Fibroblast of skin of left quadriceps (primary cell): ENCODE measurements around the gene THSD8.
"Not testable (repeated sequence)": the region's sequence is repeated elsewhere in the genome, so short reads cannot be mapped to it uniquely, and the experiment has no call there.

Experiments
- DNase-seq, 2 experiments: peaks; one replicate each; pipeline ENCODE4 v3.0.0-alpha.2; 2013; ENCODE audit warnings: low read depth in 2 of 2

Gene THSD8

DNA sequence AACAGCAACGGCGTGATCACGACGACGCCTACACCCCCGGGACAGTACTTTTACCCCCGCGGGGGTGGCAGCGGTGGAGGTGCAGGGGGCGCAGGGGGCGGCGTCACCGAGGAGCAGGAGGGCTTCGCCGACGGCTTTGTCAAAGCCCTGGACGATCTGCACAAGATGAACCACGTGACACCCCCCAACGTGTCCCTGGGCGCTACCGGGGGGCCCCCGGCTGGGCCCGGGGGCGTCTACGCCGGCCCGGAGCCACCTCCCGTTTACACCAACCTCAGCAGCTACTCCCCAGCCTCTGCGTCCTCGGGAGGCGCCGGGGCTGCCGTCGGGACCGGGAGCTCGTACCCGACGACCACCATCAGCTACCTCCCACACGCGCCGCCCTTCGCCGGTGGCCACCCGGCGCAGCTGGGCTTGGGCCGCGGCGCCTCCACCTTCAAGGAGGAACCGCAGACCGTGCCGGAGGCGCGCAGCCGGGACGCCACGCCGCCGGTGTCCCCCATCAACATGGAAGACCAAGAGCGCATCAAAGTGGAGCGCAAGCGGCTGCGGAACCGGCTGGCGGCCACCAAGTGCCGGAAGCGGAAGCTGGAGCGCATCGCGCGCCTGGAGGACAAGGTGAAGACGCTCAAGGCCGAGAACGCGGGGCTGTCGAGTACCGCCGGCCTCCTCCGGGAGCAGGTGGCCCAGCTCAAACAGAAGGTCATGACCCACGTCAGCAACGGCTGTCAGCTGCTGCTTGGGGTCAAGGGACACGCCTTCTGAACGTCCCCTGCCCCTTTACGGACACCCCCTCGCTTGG lies 9.6 kb upstream of the THSD8 start:
- no peak for DNase-seq

GRCh38 chr19:12792853-12793289 lies 9.0 kb upstream of the THSD8 start:
- no peak for DNase-seq

DNA sequence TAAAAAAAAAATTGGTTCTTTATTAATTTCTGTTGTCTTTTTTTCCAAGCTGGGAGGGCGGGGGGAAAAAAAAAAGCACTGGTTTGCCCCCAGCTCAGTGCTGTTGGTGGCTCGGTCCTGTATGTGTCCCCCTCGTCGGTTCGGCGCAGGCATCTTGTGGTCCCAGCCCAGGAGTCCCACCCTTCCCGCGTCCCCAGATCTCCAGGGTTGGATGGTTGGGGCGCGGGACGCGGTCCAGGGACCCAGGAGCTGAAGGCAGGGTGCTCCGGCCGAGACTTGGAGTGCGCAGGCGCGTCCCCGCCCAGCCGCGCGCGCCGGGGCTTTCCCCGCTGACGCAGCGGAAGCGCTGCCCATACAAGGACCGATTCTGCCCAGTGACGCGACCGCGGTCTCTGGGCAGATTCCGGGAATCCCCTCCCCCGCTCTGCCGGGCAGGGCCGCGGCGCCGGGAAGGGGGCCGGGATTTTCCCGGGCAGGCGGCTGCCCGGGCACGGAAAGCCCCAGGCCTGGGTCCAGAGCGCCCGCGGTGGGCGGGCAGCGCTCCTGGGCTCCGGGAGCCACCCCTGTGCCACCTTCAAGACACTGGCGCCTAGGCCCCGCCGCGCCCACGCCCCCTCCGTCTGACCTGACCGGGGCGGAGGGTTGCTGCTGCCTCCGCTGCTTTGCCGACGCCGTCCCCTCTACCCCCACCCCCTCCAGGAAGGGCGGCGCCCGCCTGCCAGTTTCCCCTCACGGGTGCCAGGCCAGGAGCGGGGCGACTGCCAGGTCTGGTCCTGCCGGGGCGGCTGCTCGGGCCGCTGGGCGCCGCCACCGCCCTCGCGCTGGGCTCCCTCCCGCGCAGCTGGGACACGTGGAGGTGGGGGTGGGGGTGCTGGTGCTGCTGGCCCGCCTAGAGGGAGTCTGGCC lies 8.3 kb upstream of the THSD8 start:
- DNase-seq = peak; percentile 88 to 89

DNA sequence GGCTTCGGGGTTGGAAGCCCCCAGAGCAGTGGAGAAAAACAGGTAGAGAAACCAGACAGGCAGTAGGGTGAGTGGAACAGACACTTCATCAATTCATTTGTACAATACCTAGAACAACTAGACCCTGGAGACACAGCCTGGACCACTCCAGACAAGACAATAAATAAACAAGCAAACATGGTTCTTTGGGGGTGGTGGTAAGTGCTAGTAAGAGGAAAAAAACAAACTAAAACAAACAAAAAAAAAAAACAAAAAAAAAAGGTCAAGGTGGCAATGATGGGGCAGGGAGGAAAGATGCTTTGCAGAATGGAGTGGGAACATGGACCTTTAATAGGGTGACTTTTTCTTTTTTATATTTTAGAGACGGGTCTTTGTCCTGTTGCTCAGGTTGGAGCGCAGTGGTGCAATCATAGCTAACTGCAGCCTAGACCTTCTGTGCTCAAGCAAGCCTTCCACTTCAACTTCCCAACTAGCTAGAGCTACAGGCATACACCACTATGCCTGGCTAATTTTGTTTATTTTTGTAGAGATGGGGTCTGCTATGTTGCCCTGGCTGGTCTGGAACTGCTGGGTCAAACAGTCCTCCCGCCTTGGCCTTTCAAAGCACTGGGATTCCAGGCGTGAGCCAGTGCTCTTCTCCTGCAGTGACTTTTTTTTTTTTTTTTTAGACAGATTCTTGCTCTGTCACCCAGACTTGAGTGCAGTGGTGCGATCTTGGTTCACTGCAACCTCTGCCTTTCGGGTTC lies 7.5 kb upstream of the THSD8 start:
- no peak for DNase-seq

GRCh38 chr19:12794971-12795381 lies 6.9 kb upstream of the THSD8 start:
- DNase-seq = no peak

- DNase-seq = peak in 1 of 2 experiments; percentile 57
Observed at GRCh38 chr19:12796146-12797071, 5.5 kb upstream of the THSD8 start.

GRCh38 chr19:12797141-12797587 lies 4.7 kb upstream of the THSD8 start:
- DNase-seq = no peak

- not testable (repeated sequence) for DNase-seq
Observed at GRCh38 chr19:12797607-12798006, 4.3 kb upstream of the THSD8 start.

- no peak for DNase-seq
Observed at GRCh38 chr19:12799742-12800465, 2.0 kb upstream of the THSD8 start.

- DNase-seq = no peak
Observed at GRCh38 chr19:12800466-12800770, 1.5 kb upstream of the THSD8 start.

DNA sequence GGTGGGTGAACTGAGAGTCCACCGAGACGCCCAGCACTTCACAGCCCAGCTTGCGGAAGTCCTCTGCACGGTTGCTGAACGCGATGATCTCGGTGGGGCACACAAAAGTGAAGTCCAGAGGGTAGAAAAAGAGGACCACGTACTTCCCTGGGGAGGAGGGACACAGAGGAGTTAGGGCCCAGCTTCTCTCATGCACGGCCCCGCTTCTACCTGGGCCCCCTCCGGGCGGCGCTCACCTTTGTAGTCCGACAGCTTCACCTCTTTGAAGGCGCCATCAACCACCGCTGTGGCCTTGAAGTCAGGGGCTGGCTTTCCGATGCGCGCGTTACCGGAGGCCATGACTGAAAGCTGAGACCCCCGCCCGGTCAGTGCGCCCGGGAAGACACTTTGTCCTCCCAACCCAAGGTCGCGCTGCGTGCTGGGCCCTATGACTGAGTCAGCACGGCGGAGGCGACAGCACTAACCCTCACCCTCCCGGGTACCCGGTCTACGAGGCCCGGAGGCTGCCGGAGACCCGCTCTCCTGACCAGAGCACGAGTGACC lies 875 bp upstream of the THSD8 start:
- DNase-seq = no peak

- no peak for DNase-seq
Observed at GRCh38 chr19:12802267-12803106, 618 bp downstream of the THSD8 start.

- no peak for DNase-seq
Observed at GRCh38 chr19:12804051-12804450, 2.2 kb downstream of the THSD8 start.

- peak; percentile 71 to 75 for DNase-seq
Observed at GRCh38 chr19:12806242-12807081, 4.6 kb downstream of the THSD8 start, which contains the start of gene RNASEH2A. RNASEH2A (plus strand) TSS chr19:12806584; CDS start chr19:12806674, 90 bp downstream.

GRCh38 chr19:12815088-12815487 lies 13.2 kb downstream of the THSD8 start:
- DNase-seq = no peak

DNA sequence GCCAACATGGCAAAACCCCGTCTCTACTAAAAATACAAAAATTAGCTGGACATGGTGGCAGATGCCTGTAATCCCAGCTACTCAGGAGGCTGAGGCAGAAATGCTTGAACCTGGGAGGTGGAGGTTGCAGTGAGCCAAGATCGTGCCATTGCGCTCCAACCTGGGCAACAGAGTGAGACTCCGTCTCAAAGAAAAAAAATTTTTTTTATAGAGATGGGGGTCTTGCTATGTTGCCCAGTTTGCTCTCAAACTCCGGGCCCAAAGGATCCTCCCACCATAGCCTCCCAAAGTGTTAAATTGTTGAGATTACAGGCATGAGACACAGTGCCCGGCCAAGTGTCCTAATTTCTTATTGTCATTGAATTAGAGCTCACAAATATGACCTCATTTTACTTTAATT lies 15.3 kb downstream of the THSD8 start:
- DNase-seq = not testable (repeated sequence)

- DNase-seq = not testable (repeated sequence)
Observed at GRCh38 chr19:12817810-12818209, 15.9 kb downstream of the THSD8 start.

DNA sequence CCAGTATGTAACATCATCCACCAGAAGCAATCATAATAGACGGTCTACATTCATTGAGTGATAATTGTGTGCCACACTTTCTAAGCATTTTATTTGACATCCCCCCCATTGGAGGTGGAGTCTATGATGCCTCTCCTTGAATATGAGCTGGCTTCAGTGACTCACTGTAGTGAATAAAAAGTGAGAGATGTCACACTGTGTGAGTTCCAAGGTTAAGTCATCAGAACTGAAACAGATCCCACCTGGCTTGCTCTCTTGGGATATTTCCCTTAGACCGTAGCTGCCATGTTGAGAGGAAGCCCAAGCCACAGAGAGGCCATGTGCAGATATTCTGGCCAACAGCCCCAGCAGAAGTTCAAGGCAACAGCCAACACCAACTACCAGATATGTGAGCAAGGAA lies 19.9 kb downstream of the THSD8 start:
- DNase-seq = no peak
